Right renal cortex interstitium (tissue), 3 donors: ENCODE results near the gene ETF1. TPM values are rescaled to one million over a fixed set of nuclear protein-coding genes. Genes with fewer than 3 reads are reported as not detected.

Source experiments
- DNase-seq, 3 donors: peaks; one replicate each; pipeline ENCODE4 v3.0.0-alpha.2; 2013; ENCODE audit warnings: low read depth in 3 of 3, low spot score in 2 of 3
- polyA plus RNA-seq, 3 donors: library from polyadenylated mRNA; unstranded; fragments of 120-200 nt; gene quantifications; one replicate each; pipeline ENCODE4 v1.2.1, GENCODE V29; 2013; ENCODE audit not compliant: insufficient read length in 3 of 3

ETF1 gene
- polyA plus RNA-seq, result 10 to 100 TPM; 75.5 to 82.8 (median 79.5) TPM

- peak; percentile 95 to 99 (median 99) for DNase-seq
Observed at GRCh38 chr5:138542956-138543729, at the start of gene ETF1. ETF1 (minus strand) TSS chr5:138543236; CDS start chr5:138542918, 318 bp downstream.

DNA sequence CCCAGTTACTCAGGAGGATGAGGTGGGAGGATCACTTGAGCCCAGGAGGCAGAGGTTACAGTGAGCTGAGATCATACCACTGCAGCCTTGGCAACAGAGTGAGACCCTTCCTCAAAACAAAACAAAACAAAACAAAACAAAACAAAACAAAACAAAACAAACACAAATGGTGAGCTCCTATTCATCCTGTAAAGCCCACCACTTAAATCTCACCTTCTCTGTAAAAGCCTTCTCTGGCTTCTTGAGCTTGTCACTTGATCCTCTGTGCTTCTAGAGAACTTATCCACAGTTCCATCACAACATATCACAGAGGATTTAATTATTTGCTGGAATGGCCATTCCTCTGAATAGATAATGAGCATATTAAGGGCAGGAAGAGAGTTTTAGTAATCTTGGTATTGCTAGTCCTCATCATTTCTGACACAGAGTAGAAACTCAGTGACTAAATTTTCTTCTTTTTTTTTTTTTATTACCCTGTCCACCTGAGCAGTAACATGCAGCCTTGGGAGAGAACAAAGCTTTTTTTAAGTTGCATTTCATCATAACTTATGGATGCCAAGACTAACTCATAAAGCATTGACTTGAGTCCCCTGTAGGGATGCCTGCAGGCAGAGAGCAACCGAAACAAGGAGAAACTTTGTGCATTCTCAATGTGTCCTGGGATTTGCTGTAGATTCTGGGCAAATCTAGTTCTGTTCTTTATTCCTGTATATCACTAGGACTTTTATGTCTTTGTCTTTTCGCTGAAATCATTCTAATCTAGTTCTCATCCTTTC lies 45.2 kb upstream of the ETF1 start:
- no peak for DNase-seq

DNA sequence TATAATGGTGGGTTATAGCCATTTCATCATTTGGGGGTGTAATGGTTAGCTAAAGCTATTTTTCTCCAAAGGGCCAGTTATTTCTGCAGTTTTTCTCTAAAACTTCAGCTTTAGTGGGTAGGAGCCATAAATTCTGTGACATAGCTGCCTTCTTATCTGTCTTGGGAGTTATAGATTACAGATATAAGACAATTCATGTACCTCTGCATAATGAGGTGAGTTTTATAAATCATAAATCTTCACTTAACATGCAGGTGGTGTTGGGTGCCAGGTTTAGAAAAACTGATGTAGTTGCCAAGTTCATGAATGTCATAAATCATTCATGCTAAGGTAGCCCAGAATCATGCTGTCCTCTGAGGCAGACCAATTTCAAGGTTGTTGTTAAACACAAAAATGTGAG lies 42.1 kb upstream of the ETF1 start:
- no peak for DNase-seq

GRCh38 chr5:138583984-138584637 lies 41.1 kb upstream of the ETF1 start:
- no peak for DNase-seq

GRCh38 chr5:138582959-138583358 lies 39.9 kb upstream of the ETF1 start:
- DNase-seq, result no peak

GRCh38 chr5:138580777-138581176 lies 37.7 kb upstream of the ETF1 start:
- DNase-seq, result no peak

DNA sequence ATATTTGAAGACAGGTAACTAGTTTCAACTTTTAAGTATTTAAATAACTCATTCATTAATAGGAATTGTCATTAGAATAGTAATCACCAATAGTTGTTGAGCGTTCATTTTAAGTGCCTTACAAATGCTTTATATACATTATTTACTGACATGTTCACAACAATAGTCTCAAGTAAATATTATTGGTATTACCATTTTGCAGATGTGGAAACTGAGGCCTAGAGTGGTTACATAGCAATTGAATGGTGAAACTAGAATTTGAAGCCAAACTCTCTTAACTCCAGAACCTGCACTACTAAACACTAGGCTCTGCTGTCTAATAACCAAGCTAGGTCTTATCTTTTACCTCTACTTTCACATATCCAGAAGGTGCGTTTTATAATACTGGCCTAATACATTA lies 37.0 kb upstream of the ETF1 start:
- DNase-seq, result no peak

DNA sequence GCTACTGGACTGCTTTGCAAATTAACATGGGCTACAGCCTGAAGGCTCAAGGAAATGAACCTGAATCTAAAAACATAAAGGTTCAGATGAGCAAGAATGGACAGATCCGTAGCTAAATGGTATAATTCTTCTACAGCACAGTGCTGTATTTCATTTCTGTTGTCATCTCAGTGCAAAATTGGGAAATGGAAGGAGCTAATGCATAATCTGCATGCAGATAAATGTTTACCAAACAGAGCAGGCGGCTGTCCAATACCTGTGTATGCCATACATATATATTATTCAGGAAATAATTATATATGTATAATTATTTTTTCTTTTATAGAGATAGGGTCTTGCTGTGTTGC lies 36.5 kb upstream of the ETF1 start:
- DNase-seq, result no peak

DNA sequence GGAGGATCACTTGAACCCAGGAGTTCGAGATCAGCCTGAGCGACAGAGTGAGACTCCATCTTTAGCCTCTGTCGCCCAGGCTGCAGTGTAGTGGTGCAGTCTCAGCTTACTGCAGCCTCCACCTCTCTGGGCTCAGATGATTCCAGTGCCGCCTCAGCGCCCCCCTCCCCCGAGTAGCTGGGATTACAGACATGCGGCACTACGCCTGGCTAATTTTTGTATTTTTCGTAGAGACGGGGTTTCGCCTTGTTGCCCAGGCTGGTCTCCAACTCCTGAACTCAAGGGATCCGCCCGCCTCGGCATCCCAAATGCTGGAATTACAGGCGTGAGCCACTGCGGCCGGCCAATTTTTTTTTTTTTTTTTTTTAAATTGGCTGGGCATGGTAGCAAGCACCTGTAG lies 34.4 kb upstream of the ETF1 start:
- no peak for DNase-seq

- DNase-seq, result peak; percentile 98 to 99 (median 99)
Observed at GRCh38 chr5:138575194-138576015, 32.4 kb upstream of the ETF1 start, which contains the start of gene HSPA9. HSPA9 (minus strand) TSS chr5:138575401; CDS start chr5:138575318, 83 bp downstream.

DNA sequence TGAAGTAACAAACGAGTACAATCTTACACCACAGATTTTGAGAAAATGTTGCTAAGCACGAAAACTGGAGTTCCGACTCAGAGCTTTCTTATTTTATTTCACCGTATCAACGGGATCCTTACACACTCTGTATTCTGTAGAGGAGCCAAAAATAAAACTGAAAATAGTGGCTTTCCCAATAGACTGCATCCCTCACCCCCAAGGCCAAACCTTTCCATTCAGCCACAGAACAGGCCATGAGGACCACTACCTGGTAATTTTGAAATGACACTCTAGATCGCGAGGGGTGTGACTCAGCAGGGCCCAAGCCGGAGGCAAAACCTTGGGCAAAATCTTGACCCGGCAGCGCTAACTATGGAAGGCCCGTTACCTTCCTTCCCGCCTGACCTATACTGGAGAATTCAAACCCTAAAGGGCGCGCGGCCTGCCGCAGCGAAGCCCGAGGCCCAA lies 31.7 kb upstream of the ETF1 start:
- no peak for DNase-seq

DNA sequence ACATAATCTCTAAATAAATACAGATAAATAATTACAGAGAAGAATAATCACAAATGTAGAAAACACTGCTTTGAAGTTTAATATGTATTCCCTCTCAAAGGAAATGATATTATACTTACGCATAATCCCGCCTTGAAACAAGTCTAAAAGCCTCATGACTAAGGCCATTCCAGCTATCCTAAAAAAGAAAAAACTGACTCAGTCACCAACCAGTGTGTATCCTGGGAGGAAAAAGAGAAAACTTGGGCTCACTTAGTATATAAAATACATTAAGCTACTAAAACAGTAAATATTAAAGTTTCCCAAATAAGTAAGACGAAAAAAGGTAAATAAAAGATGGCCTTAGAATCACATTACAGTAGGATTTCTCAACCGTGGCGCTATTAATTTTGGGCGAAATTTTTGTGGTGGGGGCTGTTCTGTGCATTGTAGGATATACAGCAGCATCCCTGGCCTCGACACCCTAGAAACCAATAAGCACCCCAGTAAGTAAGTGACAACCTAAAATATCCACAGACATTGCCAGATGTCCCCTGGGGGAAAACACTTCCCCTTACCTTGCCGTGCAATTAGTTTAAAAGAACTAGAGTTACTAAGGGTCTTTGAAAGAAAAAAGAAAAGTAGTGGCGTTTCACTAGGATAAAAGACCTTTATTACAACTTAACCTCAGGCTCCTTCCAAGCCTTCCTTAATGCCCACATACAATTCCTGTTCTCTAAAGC lies 31.1 kb upstream of the ETF1 start:
- no peak for DNase-seq

- no peak for DNase-seq
Observed at GRCh38 chr5:138573223-138573622, 30.2 kb upstream of the ETF1 start.

DNA sequence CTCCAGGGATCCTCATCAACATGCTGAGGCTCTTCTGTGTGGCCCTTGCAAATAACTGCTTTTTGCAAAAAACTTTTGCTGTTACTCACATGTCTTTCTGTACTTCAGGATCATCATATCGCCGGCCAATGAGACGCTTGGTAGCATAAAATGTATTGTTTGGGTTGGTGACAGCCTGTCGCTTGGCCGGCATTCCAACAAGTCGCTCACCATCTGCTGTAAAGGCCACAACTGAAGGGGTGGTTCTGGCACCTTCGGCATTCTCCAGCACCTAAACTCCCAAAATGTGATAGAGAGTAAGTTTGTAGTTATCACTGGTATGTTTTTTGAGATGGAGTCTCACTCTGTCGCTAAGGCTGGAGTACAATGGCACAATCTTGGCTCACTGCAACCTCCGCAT lies 27.8 kb upstream of the ETF1 start:
- DNase-seq, result no peak

DNA sequence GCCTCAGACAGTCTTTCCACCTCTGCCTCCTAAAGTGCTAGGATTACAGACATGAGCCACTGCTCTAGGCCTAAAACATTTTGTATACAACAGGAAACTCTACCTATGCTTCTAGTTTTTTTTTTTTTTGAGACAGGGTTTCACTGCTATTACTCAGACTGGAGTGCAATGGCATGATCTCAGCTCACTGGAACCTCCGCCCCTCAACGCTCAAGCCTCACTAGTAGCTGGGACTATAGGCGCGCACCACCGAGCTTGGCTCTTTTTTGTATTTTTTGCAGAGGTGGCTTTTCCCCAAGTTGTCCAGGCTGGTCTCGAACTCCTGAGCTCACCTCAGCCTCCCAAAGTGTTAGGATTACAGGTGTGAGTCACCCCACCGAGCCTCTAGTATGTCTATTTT lies 26.7 kb upstream of the ETF1 start:
- no peak for DNase-seq

GRCh38 chr5:138568061-138568824 lies 25.2 kb upstream of the ETF1 start:
- no peak for DNase-seq

DNA sequence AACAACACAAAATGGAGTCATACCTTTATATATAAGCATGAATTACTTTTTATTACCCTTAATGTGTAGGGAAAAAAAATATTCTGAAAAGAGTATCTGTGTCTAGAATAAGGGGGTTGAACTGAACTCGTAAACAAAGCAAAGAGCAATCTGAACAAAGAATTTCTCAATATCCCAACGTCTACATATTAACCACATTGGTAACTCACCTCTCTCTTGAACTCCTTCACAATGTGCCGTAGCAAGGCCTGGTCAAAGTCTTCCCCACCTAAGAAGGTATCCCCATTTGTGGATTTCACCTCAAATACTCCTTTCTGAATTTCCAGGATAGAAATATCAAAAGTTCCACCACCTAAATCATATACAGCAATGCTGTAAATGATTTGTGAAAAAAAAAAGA lies 23.8 kb upstream of the ETF1 start:
- DNase-seq, result no peak

DNA sequence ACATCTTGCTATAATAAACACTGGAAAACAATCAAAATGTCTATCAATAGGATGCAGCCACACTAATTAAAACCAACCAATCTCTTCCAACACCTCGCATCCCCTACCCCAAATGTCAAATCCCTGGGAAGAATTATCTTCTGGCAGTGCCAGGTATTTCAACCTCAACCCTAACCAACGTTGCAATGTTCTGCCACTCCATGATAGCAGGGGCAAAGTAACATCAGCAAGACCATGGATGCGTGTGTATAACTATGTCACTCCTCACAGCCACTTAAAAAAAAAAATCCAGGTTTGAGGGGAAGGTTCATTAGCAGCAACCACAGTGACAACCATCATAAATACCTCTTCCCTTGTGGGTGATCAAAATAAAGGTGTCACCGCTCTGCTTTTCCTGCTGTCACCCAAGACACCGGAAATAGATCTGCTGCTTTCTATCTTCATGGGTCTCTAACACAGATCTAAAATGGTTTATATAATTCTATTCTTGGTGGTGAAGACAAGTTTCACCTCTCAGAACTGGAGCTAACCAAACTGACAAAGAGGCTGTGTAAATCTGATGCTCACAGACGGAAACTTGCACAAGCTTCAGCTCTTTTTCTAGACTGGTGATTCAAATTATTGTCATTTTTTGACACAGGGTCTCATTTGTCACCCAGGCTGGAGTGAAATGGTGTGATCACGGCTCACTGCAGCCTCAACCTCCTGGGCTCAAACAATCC lies 22.2 kb upstream of the ETF1 start:
- DNase-seq, result no peak

DNA sequence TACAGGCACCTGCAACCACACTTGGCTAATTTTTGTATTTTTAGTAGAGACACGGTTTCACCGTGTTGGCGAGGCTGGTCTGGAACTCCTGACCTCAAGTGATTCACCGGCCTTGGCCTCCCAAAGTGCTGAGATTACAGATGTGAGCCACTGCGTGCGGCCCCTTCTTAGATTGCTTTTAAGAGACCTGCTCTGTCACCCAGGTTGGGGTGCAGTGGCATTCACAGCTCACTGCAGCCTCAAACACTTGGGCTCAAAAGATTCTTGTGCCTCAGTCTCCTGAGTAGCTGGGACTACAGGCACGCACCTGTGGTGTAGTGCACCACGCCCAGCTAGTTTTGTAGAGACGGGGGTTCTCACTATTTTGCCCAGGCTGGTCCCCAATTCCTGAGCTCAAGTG lies 21.2 kb upstream of the ETF1 start:
- no peak for DNase-seq
